ENCODE data around the gene IL12RB2.

The IL12RB2 gene

DNA sequence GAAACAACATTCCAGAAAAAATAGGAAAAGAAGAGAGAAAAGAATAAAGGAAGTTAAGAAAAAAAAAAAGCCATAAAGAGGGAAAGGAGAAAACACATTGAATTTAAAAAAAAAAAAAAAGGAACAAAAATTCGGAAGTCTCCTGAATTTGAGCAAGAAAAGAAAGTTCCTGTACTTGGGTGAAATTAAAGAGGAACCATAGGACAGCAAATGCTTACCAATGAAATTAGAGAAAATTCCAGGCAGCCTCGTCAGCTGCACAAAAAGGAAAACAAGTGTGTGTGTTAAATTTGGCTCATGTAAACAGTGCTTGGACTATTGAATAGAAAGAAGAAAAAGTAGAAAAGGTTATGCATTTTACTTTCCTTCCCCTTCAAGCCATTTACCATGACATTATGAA is 4.9 kb downstream of the IL12RB2 start:
- H3K4ac ChIP-seq (ENCODE audit: low read depth in 1 of 2, low read length in 2 of 2): no peak overlapping the region
- no peaks in the 10 kb centered on the region for H3K9me3 ChIP-seq (ENCODE audit: control insufficient read depth, low read length)
- H3K9ac ChIP-seq (ENCODE audit: low read length): no peak overlapping the region
- no peak overlapping the region for H4K91ac ChIP-seq (ENCODE audit: low read length)
- no peak overlapping the region for H2BK15ac ChIP-seq (ENCODE audit: low read depth, poor library complexity, severe bottlenecking)
- no peak overlapping the region for H3K23ac ChIP-seq (ENCODE audit: low read length in 2 of 2)
- WGBS: 85% methylated on average over 2 of the region's 2 CpGs
- no peaks in the 10 kb centered on the region for H3K36me3 ChIP-seq (ENCODE audit: control insufficient read depth in 1 of 2, insufficient read depth in 2 of 2, low read depth in 1 of 2, low read length in 2 of 2)
- no peak overlapping the region for H4K8ac ChIP-seq (ENCODE audit: low read length)
- H3K79me1 ChIP-seq (replicated peaks; ENCODE audit: low read length, poor library complexity, severe bottlenecking): no peaks in the 10 kb centered on the region
- H3K4me2 ChIP-seq (ENCODE audit: low read length, poor library complexity, severe bottlenecking): no peak overlapping the region
- DNase-seq: no peak
- H3K27ac ChIP-seq (ENCODE audit: low read length, poor library complexity, severe bottlenecking): no peak overlapping the region
- no peak overlapping the region for H2BK5ac ChIP-seq (ENCODE audit: low read depth, low read length, poor library complexity, severe bottlenecking)
- no peak overlapping the region for H2AFZ ChIP-seq (ENCODE audit: low read depth, low read length)
- H2BK12ac ChIP-seq (ENCODE audit: low read length in 2 of 2): no peak overlapping the region
- no peak overlapping the region for H3K18ac ChIP-seq (ENCODE audit: low read depth in 1 of 2, low read length in 2 of 2)
- no peak overlapping the region for H3K4me3 ChIP-seq (ENCODE audit: insufficient read depth in 1 of 2, low read depth in 1 of 2, low read length in 2 of 2)
- H2BK120ac ChIP-seq (ENCODE audit: low read depth, low read length): no peak overlapping the region
- H3K27me3 ChIP-seq (ENCODE audit: control insufficient read depth in 1 of 2, insufficient read depth in 1 of 2, low read length in 2 of 2): peaks cover 22 to 28% of the 10 kb centered on the region in 2 experiments
- no peak overlapping the region for H2AK5ac ChIP-seq (ENCODE audit: low read length, severe bottlenecking)
- no peak overlapping the region for H3K14ac ChIP-seq (ENCODE audit: low read length in 2 of 2)
- H3K4me1 ChIP-seq (ENCODE audit: control insufficient read depth, insufficient read depth, low read depth, low read length): peaks cover 5% of the 10 kb centered on the region

GRCh38 chr1:67313934-67314671 is 6.4 kb downstream of the IL12RB2 start:
- Histone ChIP-seq H3K4me2 (ENCODE audit: low read length, poor library complexity, severe bottlenecking) (no peak overlapping the region), H3K27me3 (ENCODE audit: control insufficient read depth in 1 of 2, insufficient read depth in 1 of 2, low read length in 2 of 2) (peaks cover 25 to 35% of the 10 kb centered on the region in 2 experiments), H3K36me3 (ENCODE audit: control insufficient read depth in 1 of 2, insufficient read depth in 2 of 2, low read depth in 1 of 2, low read length in 2 of 2) (no peaks in the 10 kb centered on the region), H2AFZ (ENCODE audit: low read depth, low read length) (no peak overlapping the region), H3K4me3 (ENCODE audit: insufficient read depth in 1 of 2, low read depth in 1 of 2, low read length in 2 of 2) (no peak overlapping the region), H3K14ac (ENCODE audit: low read length in 2 of 2) (no peak overlapping the region), H4K91ac (ENCODE audit: low read length) (no peak overlapping the region), H3K79me1 (replicated peaks; ENCODE audit: low read length, poor library complexity, severe bottlenecking) (no peaks in the 10 kb centered on the region), H3K4ac (ENCODE audit: low read depth in 1 of 2, low read length in 2 of 2) (no peak overlapping the region), H2AK5ac (ENCODE audit: low read length, severe bottlenecking) (no peak overlapping the region), H3K4me1 (ENCODE audit: control insufficient read depth, insufficient read depth, low read depth, low read length) (no peaks in the 10 kb centered on the region), H3K9me3 (ENCODE audit: control insufficient read depth, low read length) (no peaks in the 10 kb centered on the region), H2BK15ac (ENCODE audit: low read depth, poor library complexity, severe bottlenecking) (no peak overlapping the region), H4K8ac (ENCODE audit: low read length) (no peak overlapping the region), H3K18ac (ENCODE audit: low read depth in 1 of 2, low read length in 2 of 2) (no peak overlapping the region), H3K9ac (ENCODE audit: low read length) (no peak overlapping the region), H3K27ac (ENCODE audit: low read length, poor library complexity, severe bottlenecking) (no peak overlapping the region), H3K23ac (ENCODE audit: low read length in 2 of 2) (no peak overlapping the region), H2BK5ac (ENCODE audit: low read depth, low read length, poor library complexity, severe bottlenecking) (no peak overlapping the region), H2BK12ac (ENCODE audit: low read length in 2 of 2) (no peak overlapping the region), H2BK120ac (ENCODE audit: low read depth, low read length) (no peak overlapping the region)
- no peak for DNase-seq
- 95% methylated on average over 5 of the region's 8 CpGs for WGBS

DNA sequence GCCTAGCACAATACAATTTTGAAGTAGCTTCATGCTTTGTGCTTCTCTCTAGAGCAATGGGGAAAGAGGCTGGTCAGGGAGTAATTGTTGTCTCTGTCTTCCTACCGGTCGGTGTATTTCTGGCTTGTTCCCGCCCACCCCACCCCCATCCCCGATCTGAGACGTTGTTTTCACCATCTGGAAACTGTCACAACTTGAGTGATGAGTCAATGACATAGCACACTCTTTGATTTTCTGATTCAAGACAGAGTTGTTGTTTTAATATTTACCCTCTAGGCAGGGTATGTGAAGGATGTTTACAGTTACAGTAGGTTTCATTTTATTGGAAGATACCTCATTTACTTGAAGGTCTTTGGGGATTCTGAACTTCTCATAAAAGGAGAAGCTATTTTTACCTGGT is 7.0 kb downstream of the IL12RB2 start:
- Histone ChIP-seq H4K91ac (ENCODE audit: low read length) (no peak overlapping the region), H3K23ac (ENCODE audit: low read length in 2 of 2) (no peak overlapping the region), H3K9ac (ENCODE audit: low read length) (no peak overlapping the region), H3K4ac (ENCODE audit: low read depth in 1 of 2, low read length in 2 of 2) (no peak overlapping the region), H4K8ac (ENCODE audit: low read length) (no peak overlapping the region), H2BK15ac (ENCODE audit: low read depth, poor library complexity, severe bottlenecking) (no peak overlapping the region), H3K4me3 (ENCODE audit: insufficient read depth in 1 of 2, low read depth in 1 of 2, low read length in 2 of 2) (no peak overlapping the region), H2BK12ac (ENCODE audit: low read length in 2 of 2) (no peak overlapping the region), H3K4me2 (ENCODE audit: low read length, poor library complexity, severe bottlenecking) (no peak overlapping the region), H3K4me1 (ENCODE audit: control insufficient read depth, insufficient read depth, low read depth, low read length) (no peaks in the 10 kb centered on the region), H3K14ac (ENCODE audit: low read length in 2 of 2) (no peak overlapping the region), H2AK5ac (ENCODE audit: low read length, severe bottlenecking) (no peak overlapping the region), H3K9me3 (ENCODE audit: control insufficient read depth, low read length) (no peaks in the 10 kb centered on the region), H3K27me3 (ENCODE audit: control insufficient read depth in 1 of 2, insufficient read depth in 1 of 2, low read length in 2 of 2) (peaks cover 27 to 30% of the 10 kb centered on the region in 2 experiments), H3K27ac (ENCODE audit: low read length, poor library complexity, severe bottlenecking) (no peak overlapping the region), H2BK120ac (ENCODE audit: low read depth, low read length) (no peak overlapping the region), H2AFZ (ENCODE audit: low read depth, low read length) (no peak overlapping the region), H3K36me3 (ENCODE audit: control insufficient read depth in 1 of 2, insufficient read depth in 2 of 2, low read depth in 1 of 2, low read length in 2 of 2) (no peaks in the 10 kb centered on the region), H2BK5ac (ENCODE audit: low read depth, low read length, poor library complexity, severe bottlenecking) (no peak overlapping the region), H3K18ac (ENCODE audit: low read depth in 1 of 2, low read length in 2 of 2) (no peak overlapping the region), H3K79me1 (replicated peaks; ENCODE audit: low read length, poor library complexity, severe bottlenecking) (no peaks in the 10 kb centered on the region)
- DNase-seq: no peak
- WGBS: 0% methylated on average over 2 of the region's 5 CpGs

GRCh38 chr1:67316180-67316902 is 8.7 kb downstream of the IL12RB2 start:
- Histone ChIP-seq H3K4ac (ENCODE audit: low read depth in 1 of 2, low read length in 2 of 2) (no peak overlapping the region), H3K23ac (ENCODE audit: low read length in 2 of 2) (no peak overlapping the region), H3K18ac (ENCODE audit: low read depth in 1 of 2, low read length in 2 of 2) (no peak overlapping the region), H3K79me1 (replicated peaks; ENCODE audit: low read length, poor library complexity, severe bottlenecking) (no peaks in the 10 kb centered on the region), H3K14ac (ENCODE audit: low read length in 2 of 2) (no peak overlapping the region), H2BK120ac (ENCODE audit: low read depth, low read length) (no peak overlapping the region), H3K9ac (ENCODE audit: low read length) (no peak overlapping the region), H3K4me3 (ENCODE audit: insufficient read depth in 1 of 2, low read depth in 1 of 2, low read length in 2 of 2) (no peak overlapping the region), H2BK5ac (ENCODE audit: low read depth, low read length, poor library complexity, severe bottlenecking) (no peak overlapping the region), H3K4me1 (ENCODE audit: control insufficient read depth, insufficient read depth, low read depth, low read length) (no peaks in the 10 kb centered on the region), H2AK5ac (ENCODE audit: low read length, severe bottlenecking) (no peak overlapping the region), H2AFZ (ENCODE audit: low read depth, low read length) (no peak overlapping the region), H4K8ac (ENCODE audit: low read length) (no peak overlapping the region), H3K36me3 (ENCODE audit: control insufficient read depth in 1 of 2, insufficient read depth in 2 of 2, low read depth in 1 of 2, low read length in 2 of 2) (no peaks in the 10 kb centered on the region), H3K27ac (ENCODE audit: low read length, poor library complexity, severe bottlenecking) (no peak overlapping the region), H4K91ac (ENCODE audit: low read length) (no peak overlapping the region), H3K9me3 (ENCODE audit: control insufficient read depth, low read length) (no peaks in the 10 kb centered on the region), H2BK15ac (ENCODE audit: low read depth, poor library complexity, severe bottlenecking) (no peak overlapping the region), H2BK12ac (ENCODE audit: low read length in 2 of 2) (no peak overlapping the region), H3K27me3 (ENCODE audit: control insufficient read depth in 1 of 2, insufficient read depth in 1 of 2, low read length in 2 of 2) (peaks cover 28 to 30% of the 10 kb centered on the region in 2 experiments), H3K4me2 (ENCODE audit: low read length, poor library complexity, severe bottlenecking) (no peak overlapping the region)
- 86% methylated on average over 7 of the region's 8 CpGs for WGBS
- DNase-seq: no peak

Data from mesenchymal stem cell (in vitro differentiated cells and primary cell).